Esophagus (tissue), 2 donors: ENCODE results near the gene CCR2. TPM values are rescaled to one million over a fixed set of nuclear protein-coding genes. Genes with fewer than 3 reads are reported as not detected.

ENCODE experiments used
- H3K27ac ChIP-seq, 2 donors: one replicate each; pipeline ENCODE4 v1.5.1; 2013; ENCODE audit warnings: low read depth in 2 of 2, mild to moderate bottlenecking in 2 of 2, inconsistent platforms in 1 of 2, low read length in 1 of 2, moderate library complexity in 1 of 2
- H3K27me3 ChIP-seq, 2 donors: one replicate each; pipeline ENCODE4 v1.6.1; 2013; ENCODE audit warnings: low read length in 2 of 2, control low read depth in 1 of 2, mild to moderate bottlenecking in 1 of 2; ENCODE audit not compliant: insufficient read depth in 2 of 2, control insufficient read depth in 1 of 2
- H3K36me3 ChIP-seq, 2 donors: one replicate each; pipeline ENCODE4 v1.6.1; 2013; ENCODE audit warnings: low read length in 1 of 2; ENCODE audit not compliant: control insufficient read depth in 2 of 2, insufficient read depth in 2 of 2
- H3K4me1 ChIP-seq, 2 donors: one replicate each; pipeline ENCODE4 v1.6.1; 2013; ENCODE audit warnings: low read length in 1 of 2; ENCODE audit not compliant: control insufficient read depth in 2 of 2, insufficient read depth in 2 of 2
- H3K4me3 ChIP-seq, 2 donors: one replicate each; pipeline ENCODE4 v1.5.1; 2013; ENCODE audit warnings: low read length in 2 of 2, mild to moderate bottlenecking in 2 of 2, low read depth in 1 of 2, moderate library complexity in 1 of 2
- H3K9me3 ChIP-seq, 2 donors: one replicate each; pipeline ENCODE4 v1.6.1; 2013; ENCODE audit warnings: mild to moderate bottlenecking in 2 of 2, low read depth in 1 of 2, low read length in 1 of 2, moderate library complexity in 1 of 2; ENCODE audit not compliant: control insufficient read depth in 2 of 2, insufficient read depth in 1 of 2
- WGBS, 2 donors: extraction: QIAGEN DNeasy Blood & Tissue Kit; methylation state at CpG; one replicate each; pipeline ENCODE4 v1.1.7; 2013; 5-methylcytosine and 5-hydroxymethylcytosine counted together
- polyA plus RNA-seq, 2 donors: library from polyadenylated mRNA; stranded (reverse); fragments of 200-250 nt; gene quantifications; one replicate each; pipeline ENCODE4 v1.2.3, GENCODE V29; 2013
- donor health status: healthy with polysubstance abuse.
- donor health status: Bipolar disorder and iron deficiency.

The CCR2 gene
- polyA plus RNA-seq, 2 donors, result 0.24 to 0.39 TPM

GRCh38 chr3:46405301-46406019 lies 51.5 kb downstream of the CCR2 start:
- H3K36me3 ChIP-seq, result no peaks in the 10 kb centered on the region
- H3K9me3 ChIP-seq, result no peaks in the 10 kb centered on the region
- H3K27me3 ChIP-seq, result no peaks in the 10 kb centered on the region
- peaks cover 0 to 2% of the 10 kb centered on the region in 2 donors for H3K4me1 ChIP-seq
- H3K4me3 ChIP-seq, result no peak overlapping the region
- 35 to 40% methylated on average over 11 of the region's 11 CpGs for WGBS, 2 donors
- peak overlapping the region; percentile 57 to 68 for H3K27ac ChIP-seq

DNA sequence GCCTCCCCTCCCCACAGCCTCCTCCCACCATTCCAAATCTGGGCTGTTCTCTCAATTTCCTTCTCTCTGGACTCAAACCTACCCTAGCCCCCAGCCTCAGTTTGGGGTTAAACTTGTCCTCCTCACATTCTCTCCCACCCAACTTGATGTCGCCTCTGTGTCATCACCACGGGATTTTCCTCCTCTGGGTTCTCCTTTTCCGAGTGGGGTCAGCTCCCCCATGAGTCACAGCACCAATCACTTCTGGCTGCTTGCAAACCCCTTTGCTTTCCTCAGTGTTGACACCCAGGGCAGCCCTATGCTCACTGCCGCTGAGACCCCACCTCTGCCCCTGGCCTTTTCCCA lies 52.5 kb downstream of the CCR2 start:
- Histone ChIP-seq H3K27me3 (no peaks in the 10 kb centered on the region), H3K27ac (peak overlapping the region; percentile 38 to 47), H3K4me1 (peaks cover 0 to 2% of the 10 kb centered on the region in 2 donors), H3K36me3 (no peaks in the 10 kb centered on the region), H3K9me3 (no peaks in the 10 kb centered on the region), H3K4me3 (no peak overlapping the region)
- 68 to 77% methylated on average over 4 of the region's 4 CpGs for WGBS, 2 donors

GRCh38 chr3:46406788-46407611 lies 53.1 kb downstream of the CCR2 start, which contains the start of the genes CCR5AS and CCRL2:
TSS of gene CCR5AS (minus strand) at chr3:46407066.
TSS of gene CCRL2 (plus strand) at chr3:46407259. CDS start at chr3:46408080, 821 bp downstream.
- H3K27ac ChIP-seq, result peak within 1 kb of the TSS; percentile 61

DNA sequence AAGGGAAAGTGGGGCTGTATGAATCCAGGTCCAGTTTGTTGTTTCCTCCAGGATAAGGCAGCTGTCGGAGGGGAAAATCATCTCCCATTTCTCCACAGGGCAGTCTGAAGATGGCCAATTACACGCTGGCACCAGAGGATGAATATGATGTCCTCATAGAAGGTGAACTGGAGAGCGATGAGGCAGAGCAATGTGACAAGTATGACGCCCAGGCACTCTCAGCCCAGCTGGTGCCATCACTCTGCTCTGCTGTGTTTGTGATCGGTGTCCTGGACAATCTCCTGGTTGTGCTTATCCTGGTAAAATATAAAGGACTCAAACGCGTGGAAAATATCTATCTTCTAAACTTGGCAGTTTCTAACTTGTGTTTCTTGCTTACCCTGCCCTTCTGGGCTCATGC lies 54.1 kb downstream of the CCR2 start:
- H3K4me3 ChIP-seq, result no peak overlapping the region

More at GRCh38 chr3:46406788-46407611, 53.1 kb downstream of the CCR2 start, which contains the start of the genes CCR5AS and CCRL2:
- no peaks in the 10 kb centered on the region for H3K27me3 ChIP-seq
- H3K4me1 ChIP-seq, result peaks cover 0 to 2% of the 10 kb centered on the region in 2 donors
- 47 to 55% methylated on average over 20 of the region's 20 CpGs for WGBS, 2 donors
- H3K4me3 ChIP-seq, result no peak within 1 kb of the TSS
- H3K36me3 ChIP-seq, result no peaks in the 10 kb centered on the region
- H3K9me3 ChIP-seq, result no peaks in the 10 kb centered on the region

GRCh38 chr3:46408853-46409252 lies 54.9 kb downstream of the CCR2 start:
- H3K9me3 ChIP-seq, result no peaks in the 10 kb centered on the region
- H3K27ac ChIP-seq, result no peak overlapping the region
- no peaks in the 10 kb centered on the region for H3K36me3 ChIP-seq
- WGBS, 2 donors, result 92 to 93% methylated on average over 7 of the region's 7 CpGs
- H3K27me3 ChIP-seq, result no peaks in the 10 kb centered on the region
- H3K4me3 ChIP-seq, result no peak overlapping the region
- peaks cover 0 to 2% of the 10 kb centered on the region in 2 donors for H3K4me1 ChIP-seq

More for the DNA sequence above, 54.1 kb downstream of the CCR2 start:
- Histone ChIP-seq H3K36me3 (no peaks in the 10 kb centered on the region), H3K9me3 (no peaks in the 10 kb centered on the region), H3K27me3 (no peaks in the 10 kb centered on the region), H3K27ac (peak overlapping the region in 1 of 2 donors; percentile 61), H3K4me1 (peaks cover 0 to 2% of the 10 kb centered on the region in 2 donors)
- 67 to 77% methylated on average over 7 of the region's 7 CpGs for WGBS, 2 donors

- Histone ChIP-seq H3K27me3 (no peaks in the 10 kb centered on the region), H3K9me3 (no peaks in the 10 kb centered on the region), H3K36me3 (no peaks in the 10 kb centered on the region), H3K4me1 (peaks cover 0 to 2% of the 10 kb centered on the region in 2 donors), H3K27ac (no peak overlapping the region), H3K4me3 (no peak overlapping the region)
- 84 to 88% methylated on average over 9 of the region's 9 CpGs for WGBS, 2 donors
These were observed 56.0 kb downstream of the CCR2 start for GRCh38 chr3:46409739-46410489.

Other genes with a start within 250 kb of the CCR2 start
- gene CCR1, start 145.8 kb upstream of the CCR2 start, polyA plus RNA-seq, result under 1 TPM; 0.47 to 0.61 TPM
- gene CCR3, start 111.7 kb upstream of the CCR2 start, polyA plus RNA-seq, result not detected
- gene CCR5, start 16.8 kb downstream of the CCR2 start, polyA plus RNA-seq, result 1 to 10 TPM in 1 of 2 donors, under 1 TPM in 1; 0.73 to 1.2 TPM
- gene CCRL2, start 53.1 kb downstream of the CCR2 start, polyA plus RNA-seq, result under 1 TPM; 0.28 to 0.29 TPM
- gene LTF, start 110.8 kb downstream of the CCR2 start, polyA plus RNA-seq, result 1 to 10 TPM in 1 of 2 donors, under 1 TPM in 1; 0.98 to 2.3 TPM
- gene RTP3, start 143.9 kb downstream of the CCR2 start, polyA plus RNA-seq, result not detected
- under 1 TPM; 0.13 to 0.14 TPM for gene LRRC2, start 212.2 kb downstream of the CCR2 start, polyA plus RNA-seq